GM19372 (cell line): ENCODE measurements around the gene CLDN19.
"Not testable (repeated sequence)": the region's sequence is repeated elsewhere in the genome, so short reads cannot be mapped to it uniquely, and the experiment has no call there.

ENCODE experiments used
- ATAC-seq: cut with Tn5 transposase; IDR thresholded peaks from one replicate; pipeline ENCODE4 v1.9.1; 2021; ENCODE audit warnings: mild to moderate bottlenecking, low read depth, moderate library complexity; ENCODE audit not compliant: unreplicated experiment

The CLDN19 gene

DNA sequence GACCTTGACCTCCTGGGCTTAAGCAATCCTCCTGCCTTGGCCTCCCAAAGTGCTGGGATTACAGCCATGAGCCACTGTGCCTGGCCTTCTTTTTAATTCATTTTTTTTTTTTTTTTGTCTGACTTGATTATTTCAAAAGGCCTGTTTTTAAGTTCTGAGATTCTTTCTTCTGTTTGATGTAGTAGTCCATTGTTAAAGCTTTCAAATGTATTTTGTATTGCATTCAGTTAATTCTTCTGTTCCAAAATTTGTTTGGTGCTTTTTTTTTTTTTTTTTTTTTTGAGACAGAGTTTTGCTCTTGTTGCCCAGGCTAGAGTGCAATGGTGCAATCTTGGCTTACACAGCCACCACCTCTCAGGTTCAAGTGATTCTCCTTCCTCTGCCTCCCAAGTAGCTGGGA, 25.6 kb downstream of the CLDN19 start:
- not testable (repeated sequence) for ATAC-seq

GRCh38 chr1:42713293-42713692, 26.7 kb downstream of the CLDN19 start:
- ATAC-seq = no peak

- not testable (repeated sequence) for ATAC-seq
These were observed 27.2 kb downstream of the CLDN19 start for GRCh38 chr1:42712808-42713207.

- ATAC-seq = no peak
These were observed 36.1 kb downstream of the CLDN19 start for GRCh38 chr1:42703888-42704464.

GRCh38 chr1:42700006-42700405, 40.0 kb downstream of the CLDN19 start:
- ATAC-seq = no peak

DNA sequence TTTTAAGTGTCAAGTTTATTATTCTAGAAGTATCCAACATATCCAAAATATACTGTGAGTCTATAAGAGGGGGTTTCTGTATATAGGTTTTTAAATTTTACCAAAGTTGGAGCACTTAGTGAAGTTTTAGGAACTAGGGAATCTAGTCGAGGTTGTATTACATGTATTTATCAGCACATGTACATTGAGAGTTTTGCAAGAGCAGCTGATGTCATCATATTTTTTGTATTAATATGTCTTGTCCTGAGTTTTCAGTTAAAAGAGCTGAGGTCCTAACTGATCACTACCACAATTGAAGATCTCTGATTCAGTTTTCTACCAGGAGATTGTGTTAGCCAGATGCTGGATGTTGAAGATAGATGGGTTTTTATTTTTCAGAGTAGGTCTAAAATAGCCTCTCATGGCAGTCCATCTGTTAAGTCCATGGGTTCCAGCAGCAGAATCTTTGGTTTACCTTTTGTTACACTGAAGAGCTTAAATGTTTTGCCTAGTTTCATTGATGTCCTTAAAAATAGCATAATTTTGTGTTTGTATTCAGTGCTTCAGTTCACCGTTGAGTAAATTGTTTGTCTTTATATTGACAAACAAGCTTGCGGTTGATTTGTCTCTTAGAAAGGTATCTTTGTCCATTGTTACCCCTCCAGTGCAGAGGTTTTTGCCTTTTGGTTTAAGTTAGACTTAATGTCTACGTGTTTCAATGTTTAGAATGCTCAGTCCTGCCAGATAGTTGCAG, 41.8 kb downstream of the CLDN19 start:
- no peak for ATAC-seq

DNA sequence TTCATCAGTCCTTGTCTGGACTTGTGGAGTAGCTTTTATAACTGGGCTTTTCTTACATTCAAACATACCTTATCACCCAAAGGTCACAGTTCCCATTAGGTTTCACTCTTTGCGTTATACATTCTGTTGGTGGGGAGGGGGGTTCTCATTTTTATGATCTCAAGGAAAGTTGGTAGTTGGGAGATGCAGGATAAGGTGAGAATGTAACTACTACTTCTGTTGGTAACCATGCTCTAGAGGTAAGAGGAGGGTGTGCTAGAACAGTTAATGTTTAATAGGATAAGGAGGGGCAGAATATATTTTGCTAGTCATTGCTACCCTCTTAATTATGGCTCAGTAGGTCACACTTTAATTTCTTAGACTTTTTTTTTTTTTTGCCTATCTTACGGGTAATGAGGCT, 47.1 kb downstream of the CLDN19 start:
- no peak for ATAC-seq

- ATAC-seq = no peak
These were observed 47.6 kb downstream of the CLDN19 start for GRCh38 chr1:42692461-42692860.

- no peak for ATAC-seq
These were observed 48.9 kb downstream of the CLDN19 start for GRCh38 chr1:42691157-42691498.

DNA sequence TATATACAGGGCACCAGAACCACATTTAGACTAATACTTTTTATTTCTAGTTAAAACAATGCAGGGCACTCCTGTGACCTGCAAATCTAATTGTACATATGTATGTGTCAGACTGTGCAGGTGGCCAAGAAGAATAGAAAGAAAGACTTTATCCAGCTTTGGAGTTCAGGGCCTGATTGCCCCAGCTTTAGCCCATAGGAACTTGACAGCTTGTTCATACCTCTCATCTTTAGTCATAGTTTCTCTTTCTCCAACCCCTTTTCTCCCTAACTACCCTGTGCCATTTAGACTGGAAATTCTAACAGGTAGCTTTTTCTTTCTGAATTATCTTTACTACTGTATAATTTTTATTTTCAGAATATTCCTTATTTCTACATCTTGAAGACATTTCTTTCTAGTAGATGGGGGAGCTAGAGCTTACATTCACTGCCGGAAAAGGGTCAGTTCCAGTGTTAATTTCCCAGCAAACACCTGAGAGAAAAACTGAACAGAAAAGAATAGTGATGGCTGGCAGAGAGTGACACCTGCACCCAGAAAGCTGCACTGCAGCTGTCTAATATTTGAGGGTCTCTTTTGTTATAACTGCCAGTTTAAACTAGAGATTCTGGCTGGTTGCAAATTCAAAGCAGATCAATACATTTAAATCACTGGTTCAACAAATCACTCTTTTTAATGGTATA, 49.4 kb downstream of the CLDN19 start:
- no peak for ATAC-seq

- ATAC-seq = no peak
These were observed 50.1 kb downstream of the CLDN19 start for GRCh38 chr1:42689912-42690311.

- no peak for ATAC-seq
These were observed 53.6 kb downstream of the CLDN19 start for GRCh38 chr1:42686418-42686817.

DNA sequence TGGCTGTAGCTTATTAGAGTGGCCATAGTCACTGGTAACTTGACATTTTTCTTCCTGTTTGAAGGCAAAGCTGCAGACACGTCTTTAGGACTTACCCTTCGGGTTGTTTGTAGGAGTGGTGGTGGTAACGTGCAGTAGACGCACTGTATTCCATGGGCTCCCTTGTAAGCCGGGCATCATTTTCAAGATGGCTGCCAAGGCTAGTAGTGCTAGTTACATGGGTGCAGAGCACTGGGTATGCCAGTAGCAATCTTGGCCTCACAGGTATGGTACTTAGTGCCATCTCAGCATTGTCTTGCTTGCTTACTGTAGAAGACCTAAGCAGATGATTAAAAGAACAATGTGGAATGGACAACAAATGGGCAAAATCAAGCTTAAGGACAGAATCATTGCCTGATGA, 55.9 kb downstream of the CLDN19 start:
- ATAC-seq = no peak
